Coronary artery (tissue), 2 donors: ENCODE measurements around the gene NEK8.

Experiments used
- DNase-seq: peaks from one replicate; pipeline ENCODE4 v3.0.0-alpha.2; 2017; ENCODE audit warnings: low spot score
- H3K27ac ChIP-seq, 2 donors: fragments of 200-600 bp; sonication (generic); one replicate each; pipeline ENCODE4 v1.5.1; 2016 to 2019
- H3K4me3 ChIP-seq: fragments of 200-600 bp; sonication (generic); 2 replicates; pipeline ENCODE4 v1.5.1; 2016; ENCODE audit warnings: mild to moderate bottlenecking, moderate library complexity
- TF ChIP-seq, protein P1 (sequence below): fragments of 200-600 bp; sonication (generic); IDR thresholded peaks from one replicate; pipeline ENCODE4 v1.5.1; 2019; ENCODE audit warnings: antibody characterized with exemption

The NEK8 gene

GRCh38 chr17:28758411-28759121 lies 30.0 kb downstream of the NEK8 start:
- no peak for DNase-seq
- no peak overlapping the region for H3K27ac ChIP-seq
- no peak overlapping the region for H3K4me3 ChIP-seq
- TF ChIP-seq, protein P1, sequence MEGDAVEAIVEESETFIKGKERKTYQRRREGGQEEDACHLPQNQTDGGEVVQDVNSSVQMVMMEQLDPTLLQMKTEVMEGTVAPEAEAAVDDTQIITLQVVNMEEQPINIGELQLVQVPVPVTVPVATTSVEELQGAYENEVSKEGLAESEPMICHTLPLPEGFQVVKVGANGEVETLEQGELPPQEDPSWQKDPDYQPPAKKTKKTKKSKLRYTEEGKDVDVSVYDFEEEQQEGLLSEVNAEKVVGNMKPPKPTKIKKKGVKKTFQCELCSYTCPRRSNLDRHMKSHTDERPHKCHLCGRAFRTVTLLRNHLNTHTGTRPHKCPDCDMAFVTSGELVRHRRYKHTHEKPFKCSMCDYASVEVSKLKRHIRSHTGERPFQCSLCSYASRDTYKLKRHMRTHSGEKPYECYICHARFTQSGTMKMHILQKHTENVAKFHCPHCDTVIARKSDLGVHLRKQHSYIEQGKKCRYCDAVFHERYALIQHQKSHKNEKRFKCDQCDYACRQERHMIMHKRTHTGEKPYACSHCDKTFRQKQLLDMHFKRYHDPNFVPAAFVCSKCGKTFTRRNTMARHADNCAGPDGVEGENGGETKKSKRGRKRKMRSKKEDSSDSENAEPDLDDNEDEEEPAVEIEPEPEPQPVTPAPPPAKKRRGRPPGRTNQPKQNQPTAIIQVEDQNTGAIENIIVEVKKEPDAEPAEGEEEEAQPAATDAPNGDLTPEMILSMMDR: no peak

DNA sequence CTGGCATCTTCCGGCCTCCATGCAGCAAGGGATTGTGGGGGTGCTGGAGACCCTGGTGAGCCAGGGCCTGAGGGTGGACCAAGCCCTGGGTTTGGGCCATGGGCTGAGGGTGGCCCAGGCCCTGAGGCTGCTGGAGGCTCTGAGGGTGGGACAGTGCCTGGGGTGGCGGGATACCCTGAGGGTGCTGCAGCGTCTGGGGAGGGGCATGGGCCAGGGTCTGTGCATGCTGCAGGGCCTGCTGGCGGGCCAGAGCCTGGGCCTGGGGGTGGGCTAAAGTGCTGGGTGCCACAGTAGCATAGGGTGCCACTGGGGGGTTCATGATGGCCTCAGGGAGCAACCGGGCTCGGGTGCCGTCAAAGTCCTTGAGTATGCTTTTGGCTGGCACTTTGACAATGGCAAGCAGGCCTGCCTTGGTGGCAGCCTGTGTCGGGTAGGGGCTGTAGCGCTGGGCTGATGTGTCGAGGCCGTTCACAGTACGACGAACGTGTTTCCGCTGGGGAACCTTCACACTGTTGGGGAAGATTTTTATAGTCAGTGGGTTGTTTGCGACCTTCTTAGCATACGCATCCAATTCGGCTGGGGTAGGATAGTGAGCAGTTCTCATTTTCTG lies 30.8 kb downstream of the NEK8 start:
- DNase-seq: no peak
- H3K4me3 ChIP-seq: no peak overlapping the region
- H3K27ac ChIP-seq: no peak overlapping the region
- TF ChIP-seq, protein P1: no peak

- Histone ChIP-seq H3K4me3 (no peak overlapping the region), H3K27ac (no peak overlapping the region)
- no peak for DNase-seq
- TF ChIP-seq, protein P1: no peak
Measured at GRCh38 chr17:28760601-28761562, 32.3 kb downstream of the NEK8 start.

DNA sequence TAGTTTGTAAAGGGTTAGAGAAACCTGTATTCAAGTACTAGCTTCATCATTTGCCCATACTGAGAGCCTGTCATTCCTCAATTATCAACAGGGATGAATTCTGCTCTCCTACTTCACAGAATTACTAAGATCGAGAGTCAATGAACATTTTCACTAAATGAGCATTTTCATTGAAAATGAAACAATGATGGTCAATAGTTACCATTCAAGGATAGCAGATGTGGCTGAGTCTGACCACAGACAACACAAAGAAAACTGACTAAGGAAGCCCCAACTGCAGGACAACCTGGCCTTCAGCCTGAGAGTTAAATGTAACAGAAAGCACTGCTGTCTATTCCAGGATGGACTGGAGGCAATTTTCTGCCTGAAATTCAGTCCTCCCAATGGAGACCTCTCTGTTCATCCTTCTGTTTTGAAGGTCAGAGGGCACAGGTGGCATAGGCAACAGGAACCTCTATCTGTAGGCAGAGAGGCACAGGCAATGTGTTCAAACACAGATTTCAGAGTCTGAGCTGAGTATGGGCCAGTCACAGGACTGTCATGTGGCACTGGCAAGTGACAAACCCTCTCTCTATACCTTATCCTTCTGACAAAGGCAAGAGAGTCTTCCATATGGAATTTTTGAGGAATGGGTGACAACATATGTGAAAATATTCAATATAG lies 34.7 kb downstream of the NEK8 start:
- Histone ChIP-seq H3K4me3 (no peak overlapping the region), H3K27ac (no peak overlapping the region)
- TF ChIP-seq, protein P1: no peak
- DNase-seq: no peak

- no peak overlapping the region for H3K27ac ChIP-seq
- no peak overlapping the region for H3K4me3 ChIP-seq
- TF ChIP-seq, protein P1: peak; percentile 85
- DNase-seq: no peak
Measured at GRCh38 chr17:28763804-28764266, 35.2 kb downstream of the NEK8 start.

- Histone ChIP-seq H3K27ac (no peak overlapping the region), H3K4me3 (no peak overlapping the region)
- TF ChIP-seq, protein P1: no peak
- no peak for DNase-seq
Measured at GRCh38 chr17:28765038-28765437, 36.5 kb downstream of the NEK8 start.
